ENCODE data around the gene TPMT. TPM values are rescaled to one million over a fixed set of nuclear protein-coding genes. Genes with fewer than 3 reads are reported as not detected.

Gene TPMT
- total RNA-seq, 1 experiment from 2014 or later, result 13.3 TPM

GRCh38 chr6:18101873-18102272 is 53.0 kb downstream of the TPMT start:
- DNase-seq, result no peak
- no peak overlapping the region for H3K4me2 ChIP-seq (ENCODE audit: insufficient read depth, insufficient read length, low read length)
- H3K14ac ChIP-seq (ENCODE audit: insufficient read depth, low read length), result no peak overlapping the region
- H3K4ac ChIP-seq (ENCODE audit: low read depth, low read length), result no peak overlapping the region
- no peak overlapping the region for H2BK20ac ChIP-seq (ENCODE audit: low read depth, low read length, poor library complexity, severe bottlenecking)
- no peak overlapping the region for H2AK5ac ChIP-seq (ENCODE audit: insufficient read length, low read length)
- H2BK120ac ChIP-seq (ENCODE audit: low read depth, low read length, poor library complexity, severe bottlenecking), result no peak overlapping the region
- peaks cover 5 to 7% of the 10 kb centered on the region in 2 experiments for H3K9me3 Mint-ChIP-seq
- H2AFZ ChIP-seq (ENCODE audit: low read length), result no peak overlapping the region
- H3K9ac ChIP-seq (ENCODE audit: extremely low read depth, insufficient read length, low read length), result no peak overlapping the region
- no peak overlapping the region for H4K91ac ChIP-seq (ENCODE audit: insufficient read length, low read depth, low read length)
- H3K27ac ChIP-seq (ENCODE audit: insufficient read length, low read depth, low read length), result no peak overlapping the region
- H3K23ac ChIP-seq (ENCODE audit: insufficient read length, low read depth, low read length), result no peak overlapping the region
- no CpG with 5 or more reads among the region's 2 CpGs for WGBS (ENCODE audit: extremely low coverage, insufficient read length, low lambda C conversion rate)
- no peak overlapping the region for H2BK15ac ChIP-seq (ENCODE audit: low read depth, low read length)
- H4K20me1 ChIP-seq (ENCODE audit: control insufficient read depth, insufficient read depth, insufficient read length), result no peaks in the 10 kb centered on the region
- no peak overlapping the region for H3K27ac Mint-ChIP-seq
- H3K9me3 ChIP-seq (ENCODE audit: control insufficient read depth, low read depth, low read length), result no peaks in the 10 kb centered on the region
- H3K27me3 ChIP-seq (ENCODE audit: insufficient read depth, low read length), result no peaks in the 10 kb centered on the region
- no peaks in the 10 kb centered on the region for H3K79me2 ChIP-seq (ENCODE audit: insufficient read depth, low read length)
- H2BK5ac ChIP-seq (ENCODE audit: insufficient read length, low read length), result no peak overlapping the region
- peaks cover 0 to 7% (median under 1%) of the 10 kb centered on the region in 3 experiments; a peak in 3 of 7 replicates for H3K36me3 Mint-ChIP-seq (ENCODE audit: insufficient read depth in 1 of 3, low read depth in 3 of 3)
- no peak overlapping the region for H3T11ph ChIP-seq (ENCODE audit: low read length)
- no peak overlapping the region for H3K4me3 Mint-ChIP-seq
- H2BK12ac ChIP-seq (ENCODE audit: insufficient read length, low read depth, low read length), result no peak overlapping the region
- H4K5ac ChIP-seq (ENCODE audit: insufficient read length, low read depth, low read length), result no peak overlapping the region
- no peak for TF ChIP-seq CTCF (conservative IDR thresholded peaks at IDR 0.05)
- H3K56ac ChIP-seq (ENCODE audit: insufficient read length, low read depth, low read length), result no peak overlapping the region
- H3K79me1 ChIP-seq (ENCODE audit: insufficient read depth, low read depth, low read length, poor library complexity, severe bottlenecking), result no peaks in the 10 kb centered on the region
- H3K23me2 ChIP-seq (ENCODE audit: insufficient read length, low read depth, low read length, poor library complexity, severe bottlenecking), result no peaks in the 10 kb centered on the region
- H3K27me3 Mint-ChIP-seq (ENCODE audit: low read depth), result no peaks in the 10 kb centered on the region
- no peak overlapping the region for H4K8ac ChIP-seq (replicated peaks; ENCODE audit: insufficient read length, low read depth, low read length)
- no peak overlapping the region for H3K18ac ChIP-seq (ENCODE audit: insufficient read length, low read depth, low read length)
- H3K4me1 Mint-ChIP-seq, result no peaks in the 10 kb centered on the region
- H3K4me1 ChIP-seq (ENCODE audit: insufficient read depth, low read length), result no peaks in the 10 kb centered on the region
